RKO (cell line): ENCODE data around the gene SGMS1.

Experiments used
- DNase-seq: peaks from one replicate; pipeline ENCODE4 v3.0.0-alpha.2; 2016; ENCODE audit warnings: low spot score

The SGMS1 gene

DNA sequence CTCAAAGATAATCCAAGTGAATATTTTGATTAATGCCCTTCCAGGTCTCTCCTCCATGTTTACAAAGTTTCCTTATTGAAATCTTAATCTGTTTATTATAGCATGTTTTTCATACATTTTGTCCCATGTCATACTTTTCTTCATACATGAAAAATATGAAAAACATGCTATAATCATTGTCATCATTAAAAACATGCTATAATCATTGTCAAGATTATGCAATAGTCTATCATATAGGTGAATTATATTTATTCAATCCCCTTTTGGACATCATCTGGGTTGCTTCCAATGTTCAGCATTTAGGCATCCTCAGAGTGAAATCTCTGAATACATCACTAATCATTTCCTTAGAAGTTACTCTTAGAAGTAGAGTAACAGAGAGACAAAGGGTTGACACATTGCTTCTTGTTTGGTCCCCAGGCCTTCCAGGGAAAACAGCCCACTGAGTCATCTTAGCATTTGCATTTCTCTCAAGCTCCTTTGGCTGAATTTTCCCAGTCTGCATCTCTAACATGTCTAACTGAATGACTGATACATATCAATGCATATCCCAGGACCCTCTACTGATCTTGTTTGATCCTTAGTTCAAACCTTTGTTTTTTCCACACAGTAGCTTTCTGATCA lies 87.0 kb downstream of the SGMS1 start:
- DNase-seq = peak; percentile 29

DNA sequence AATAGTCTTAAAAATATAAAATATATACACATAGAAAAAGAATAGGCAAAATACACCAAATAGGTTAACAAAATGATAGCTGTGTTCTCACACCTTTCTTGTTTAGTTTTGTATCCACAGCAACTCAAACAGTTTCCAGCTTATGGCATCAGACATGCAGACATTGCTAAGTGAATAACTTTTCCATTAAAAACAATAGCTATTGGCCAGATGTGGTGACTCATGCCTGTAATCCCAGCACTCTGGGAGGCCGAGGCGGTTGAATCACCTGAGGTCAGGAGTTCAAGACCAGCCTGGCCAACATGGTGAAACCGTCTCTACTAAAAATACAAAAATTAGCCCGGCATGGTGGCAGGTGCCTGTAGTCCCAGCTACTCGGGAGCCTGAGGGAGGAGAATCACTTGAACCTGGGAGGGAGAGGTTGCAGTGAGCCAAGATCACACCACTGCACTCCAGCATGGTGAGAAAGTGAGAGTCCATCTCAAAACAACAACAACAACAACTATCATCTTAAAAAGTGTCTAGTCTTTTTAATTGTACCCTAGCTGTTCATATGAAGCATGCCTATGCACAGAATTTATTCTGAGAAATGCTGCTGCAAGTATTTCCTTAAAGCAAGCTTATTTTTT lies 88.9 kb downstream of the SGMS1 start:
- DNase-seq = peak; percentile 83

DNA sequence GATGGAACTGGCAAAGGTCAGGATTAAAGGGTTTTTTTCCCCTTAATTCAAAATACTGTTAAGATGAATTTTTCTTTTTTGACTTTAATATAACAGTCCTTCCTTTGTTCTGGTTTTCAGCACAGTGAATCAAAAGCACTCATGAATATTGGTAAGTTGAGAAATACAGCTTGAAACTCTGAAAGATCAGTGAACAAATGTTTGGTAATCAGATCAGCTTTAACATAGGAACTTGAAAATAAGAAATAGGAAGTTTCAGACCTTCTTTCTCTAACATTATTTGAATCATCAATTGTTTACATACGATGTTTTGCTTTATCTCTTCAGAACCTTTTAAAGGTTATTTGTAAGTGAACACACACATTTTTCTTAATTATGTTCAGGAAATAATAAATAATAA lies 90.5 kb downstream of the SGMS1 start:
- DNase-seq = no peak

DNA sequence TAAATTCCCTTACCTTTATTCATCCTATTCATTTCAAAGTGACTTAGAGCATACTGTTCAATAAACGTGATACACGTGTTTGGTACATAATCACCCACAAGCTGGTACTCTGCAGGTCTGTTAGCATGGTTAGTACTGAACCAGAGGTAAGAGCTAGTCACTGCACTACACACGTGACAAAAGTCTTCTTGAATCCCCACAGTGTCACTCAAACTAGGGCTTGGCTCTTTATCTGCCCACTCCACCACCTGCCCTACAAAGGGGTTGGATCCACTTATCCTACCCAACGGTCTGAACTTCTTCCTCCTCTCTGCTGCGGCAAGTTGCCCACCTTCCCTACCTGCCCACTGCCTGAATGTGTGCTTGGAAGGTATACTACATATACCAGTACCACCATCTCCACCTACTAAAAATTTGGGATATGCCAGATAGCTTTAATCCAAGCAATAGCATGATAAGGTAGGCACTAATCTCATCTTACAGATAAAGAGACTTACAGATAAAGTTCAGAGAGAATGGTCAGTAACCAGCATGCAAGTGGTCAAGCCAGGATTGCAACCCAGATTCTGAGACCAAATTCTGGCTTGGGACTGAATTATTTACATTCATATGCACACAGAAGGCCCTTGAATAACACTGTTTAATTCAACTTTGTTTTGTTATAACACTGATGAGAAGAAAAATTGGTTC lies 92.2 kb downstream of the SGMS1 start:
- no peak for DNase-seq

GRCh38 chr10:50529660-50530059 lies 94.1 kb downstream of the SGMS1 start:
- no peak for DNase-seq

GRCh38 chr10:50528206-50528605 lies 95.5 kb downstream of the SGMS1 start:
- no peak for DNase-seq

GRCh38 chr10:50527442-50528043 lies 96.2 kb downstream of the SGMS1 start:
- DNase-seq = no peak

GRCh38 chr10:50526185-50526584 lies 97.6 kb downstream of the SGMS1 start:
- no peak for DNase-seq

- no peak for DNase-seq
Measured at GRCh38 chr10:50523357-50523756, 100.4 kb downstream of the SGMS1 start.

- no peak for DNase-seq
Measured at GRCh38 chr10:50522908-50523307, 100.8 kb downstream of the SGMS1 start.

DNA sequence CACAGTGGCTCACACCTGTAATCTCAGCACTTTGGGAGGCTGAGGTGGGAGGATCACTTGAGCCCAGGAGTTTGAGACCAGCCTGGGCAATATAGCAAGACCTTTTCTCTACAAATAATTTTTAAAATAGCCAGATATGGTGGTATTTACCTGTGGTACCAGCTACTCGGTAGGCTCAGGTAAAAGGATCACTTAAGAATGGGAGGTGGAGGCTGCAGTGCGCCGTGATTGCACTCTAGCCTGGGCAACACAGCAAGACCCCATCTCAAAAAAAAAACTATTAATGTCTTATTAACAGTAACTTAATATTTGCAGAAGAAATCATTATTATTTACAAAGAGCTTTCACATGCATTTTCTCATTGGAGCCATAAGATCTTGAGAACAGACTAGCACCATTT lies 103.6 kb downstream of the SGMS1 start:
- no peak for DNase-seq

DNA sequence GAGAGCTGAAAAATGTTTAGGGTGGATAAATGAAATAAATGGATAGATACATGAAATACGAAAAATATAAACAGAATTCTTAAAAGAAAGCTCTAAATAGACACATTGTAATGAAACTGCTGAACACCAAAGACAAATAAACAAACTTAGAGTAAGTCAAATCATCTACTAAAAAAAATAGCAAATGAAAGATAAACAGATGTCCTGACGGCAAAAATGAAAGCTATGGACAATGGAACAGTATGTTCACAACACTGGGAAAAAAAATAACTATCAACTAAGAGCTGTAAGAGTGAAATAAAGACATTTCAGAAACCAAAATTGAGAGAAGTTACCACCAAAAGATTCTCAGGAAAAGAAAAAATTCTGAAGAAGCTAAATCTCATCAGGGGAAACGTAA lies 106.1 kb downstream of the SGMS1 start:
- DNase-seq = no peak

DNA sequence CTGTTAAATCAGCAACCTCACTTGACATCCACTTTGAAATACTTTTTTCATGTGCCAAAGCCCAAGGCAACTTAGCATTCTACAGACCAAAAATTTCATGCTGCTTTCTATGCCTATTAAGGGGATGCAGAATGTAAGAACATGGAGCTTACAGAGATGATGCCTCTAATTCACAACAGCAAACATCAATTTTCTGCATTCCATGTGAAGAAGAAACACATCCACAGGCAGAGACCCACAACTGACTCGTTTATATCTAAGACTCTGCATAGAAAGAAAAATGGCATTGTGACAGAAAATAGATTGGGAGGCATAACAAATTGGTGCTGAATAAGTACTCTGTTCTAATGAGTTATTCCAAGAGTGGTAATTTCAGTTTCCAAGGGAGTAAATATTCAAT lies 107.6 kb downstream of the SGMS1 start:
- DNase-seq = no peak

DNA sequence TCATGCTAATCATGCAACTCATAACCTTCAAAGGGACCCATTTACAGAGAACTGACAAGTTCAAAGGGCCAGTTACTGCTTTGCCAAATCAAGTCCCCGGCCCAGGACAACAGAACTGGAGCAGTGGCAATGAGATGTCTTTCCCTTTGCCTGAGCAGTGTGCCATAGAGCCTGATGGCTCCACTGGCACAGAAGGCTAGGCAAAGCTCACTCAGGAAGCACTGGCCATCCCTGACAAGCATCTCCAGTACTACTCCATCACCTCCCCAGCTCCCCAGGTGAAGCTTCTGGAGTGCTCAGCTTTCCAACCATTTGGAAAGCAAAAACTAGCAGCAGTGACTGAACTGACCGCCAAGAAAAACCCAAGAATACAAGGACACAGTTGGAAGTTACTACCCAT lies 108.3 kb downstream of the SGMS1 start:
- no peak for DNase-seq

DNA sequence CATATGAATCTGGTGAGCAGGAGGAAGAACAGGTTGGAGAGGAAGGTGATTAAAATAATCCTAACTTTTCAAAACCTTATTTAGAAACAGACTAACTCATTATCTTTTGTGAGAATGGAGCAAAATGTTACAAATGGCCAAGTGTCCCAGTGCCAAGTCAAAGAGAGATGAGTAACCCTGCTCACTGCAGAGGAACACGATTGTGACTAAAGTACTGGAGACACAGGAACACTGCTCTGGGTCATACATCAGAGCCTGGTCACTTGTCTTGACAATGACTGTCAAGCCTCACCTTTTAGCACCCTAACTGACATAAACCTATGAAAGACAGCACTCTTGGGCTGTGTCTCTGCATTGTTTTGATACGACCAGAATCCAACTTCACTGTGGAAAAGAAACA lies 108.8 kb downstream of the SGMS1 start:
- no peak for DNase-seq

DNA sequence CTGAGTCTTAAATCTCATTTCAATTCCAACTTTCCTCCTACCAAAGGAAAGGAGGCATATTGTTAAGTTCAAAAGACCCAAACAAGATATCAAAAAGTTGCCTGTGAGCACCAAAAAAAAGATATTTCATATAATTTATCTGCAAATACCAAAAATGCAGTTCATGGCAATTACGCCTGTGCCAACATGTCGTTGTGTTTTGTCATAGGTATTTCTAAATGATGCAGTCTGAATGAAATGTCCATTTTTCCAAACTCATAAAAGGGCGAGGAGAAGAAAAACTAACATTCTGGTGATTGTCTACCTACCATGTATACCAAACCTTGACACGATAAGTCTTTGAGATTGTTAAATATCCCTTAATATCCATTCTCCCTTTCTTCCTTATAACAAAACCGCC lies 109.8 kb downstream of the SGMS1 start:
- DNase-seq = no peak

GRCh38 chr10:50512743-50513416 lies 110.9 kb downstream of the SGMS1 start:
- no peak for DNase-seq

DNA sequence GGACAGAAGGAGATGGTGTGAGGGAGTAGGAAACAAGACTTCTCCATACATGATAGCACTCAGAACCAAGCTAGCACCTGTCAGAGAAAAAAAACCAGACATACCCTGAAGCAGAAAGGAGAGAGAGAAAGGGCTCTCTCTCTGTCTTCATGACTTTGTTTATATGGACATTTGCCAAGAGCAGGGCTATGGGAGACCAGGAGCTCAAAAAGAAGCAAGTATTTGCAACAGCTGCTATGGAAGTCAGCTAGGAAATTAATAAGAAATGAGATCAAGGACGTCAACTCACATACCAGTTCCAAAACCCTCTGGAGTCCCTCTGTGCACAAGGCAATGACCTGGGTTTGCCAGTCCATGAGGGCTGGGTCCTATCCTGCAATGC lies 111.6 kb downstream of the SGMS1 start:
- DNase-seq = no peak

- no peak for DNase-seq
Measured at GRCh38 chr10:50511492-50512213, 112.1 kb downstream of the SGMS1 start.

DNA sequence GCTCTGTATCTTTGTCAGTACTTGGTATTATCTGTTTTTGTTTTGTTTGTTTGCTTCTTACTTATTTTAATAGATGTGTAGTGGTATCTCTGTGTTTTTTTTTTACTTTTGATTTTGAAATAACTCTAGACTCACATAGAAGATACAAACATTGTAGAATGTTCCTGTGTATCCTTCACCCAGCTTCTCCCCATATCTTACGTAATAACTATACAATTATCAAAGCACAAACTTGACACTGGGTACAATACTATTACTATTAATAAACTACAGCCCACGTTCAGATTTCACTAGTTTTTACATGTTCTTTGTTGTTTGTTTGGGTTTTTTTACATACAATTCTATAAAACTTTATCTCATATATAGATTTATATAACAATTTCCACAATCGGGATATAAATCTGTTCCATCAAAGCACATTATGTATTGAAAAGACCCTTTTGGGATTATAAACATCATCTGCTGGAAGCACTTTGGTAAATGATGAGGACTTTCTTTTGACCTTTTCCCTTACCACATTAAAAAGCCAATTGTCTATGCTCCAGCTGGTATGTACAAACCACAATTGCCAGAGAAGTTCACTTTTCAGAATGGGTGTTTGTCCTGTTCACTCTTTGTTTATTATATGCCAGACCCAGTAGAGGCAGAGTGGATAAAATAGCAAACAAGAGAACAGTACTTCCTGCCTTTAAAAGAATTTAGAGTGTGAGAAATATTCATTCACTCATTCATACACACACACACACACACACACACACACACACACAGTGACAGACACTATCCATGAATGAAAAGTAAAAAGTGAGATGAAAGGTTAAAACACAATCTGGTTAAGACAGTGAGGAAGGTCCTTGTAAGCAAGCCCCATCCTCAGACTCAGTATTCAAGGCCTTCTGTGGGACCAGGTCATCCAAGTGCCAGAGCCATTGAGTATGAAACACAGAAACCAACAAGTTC lies 113.0 kb downstream of the SGMS1 start:
- DNase-seq = no peak
